Endothelial cell of umbilical vein (primary cell): ENCODE measurements around the gene CPSF3. TPM values are rescaled to one million over a fixed set of nuclear protein-coding genes. Genes with fewer than 3 reads are reported as not detected.

Experiments
- BruUV-seq: library from RNA; stranded (reverse); fragments of 400-500 nt; replicated peaks from 2 replicates; lab custom pipeline; 2021; lab: Mats Ljungman, UMichigan
- CTCF ChIA-PET: fragments of 300-600, 350-600 bp; sonication (Branson Sonifier 250); formaldehyde crosslinking; loops from one replicate; lab custom pipeline; 2021; ENCODE audit warnings: antibody characterized with exemption, inconsistent platforms; lab: Charles Lee
- POLR2A ChIA-PET: fragments of 300-600, 350-600 bp; sonication (Branson Sonifier 250); formaldehyde crosslinking; loops from one replicate; lab custom pipeline; 2021; ENCODE audit warnings: antibody characterized with exemption, inconsistent platforms; lab: Charles Lee
- DNase-seq: peaks from one replicate; pipeline ENCODE4 v3.0.0-alpha.2; 2011; ENCODE audit warnings: low read depth, low spot score
- FAIRE-seq: peaks from 2 replicates; lab custom pipeline; 2011; peaks lifted over from hg19 to GRCh38; lab: Jason Lieb, UNC
- H2AFZ ChIP-seq: 2 replicates; pipeline ENCODE4 v1.6.0; 2012; ENCODE audit warnings: low read depth, low read length, control low read depth, inconsistent platforms
- H3K27ac ChIP-seq: 2 replicates; pipeline ENCODE4 v1.5.1; 2011; ENCODE audit warnings: low read depth, mild to moderate bottlenecking, control low read depth, low read length, moderate library complexity; ENCODE audit not compliant: insufficient read depth
- H3K27me3 ChIP-seq, 2 experiments: 2 replicates each; pipeline versions ENCODE4 v1.6.0 to v1.6.1; 2011; ENCODE audit warnings: low read length in 2 of 2, mixed read lengths in 1 of 2; ENCODE audit not compliant: control insufficient read depth in 2 of 2, insufficient read depth in 2 of 2
- H3K36me3 ChIP-seq, 2 experiments: 2 replicates in 1 of 2; 3 replicates in 1 of 2; pipeline ENCODE4 v1.5.1; 2011; ENCODE audit warnings: low read length in 2 of 2, mild to moderate bottlenecking in 1 of 2, moderate library complexity in 1 of 2; ENCODE audit not compliant: control insufficient read depth in 2 of 2, insufficient read depth in 2 of 2; ENCODE audit errors: extremely low read depth in 1 of 2
- H3K4me1 ChIP-seq: 3 replicates; pipeline ENCODE4 v1.5.1; 2011; ENCODE audit warnings: mild to moderate bottlenecking, low read length; ENCODE audit not compliant: control insufficient read depth, insufficient read depth; ENCODE audit errors: extremely low read depth
- H3K4me2 ChIP-seq: 2 replicates; pipeline ENCODE4 v1.6.1; 2011; ENCODE audit warnings: low read length, control low read depth, mixed read lengths; ENCODE audit not compliant: insufficient read depth
- H3K4me3 ChIP-seq, 3 experiments: fragments of 200-600 bp in 1 of 3; sonication (generic), shearing (Covaris generic) in 1 of 3; replicated peaks in 1 of 3; 2 replicates each; pipeline ENCODE4 v1.5.1; 2011 to 2016; ENCODE audit warnings: control low read depth in 3 of 3, low read length in 3 of 3, mild to moderate bottlenecking in 2 of 3, inconsistent platforms in 1 of 3, low read depth in 1 of 3, moderate library complexity in 1 of 3; ENCODE audit not compliant: insufficient read depth in 1 of 3
- H3K79me2 ChIP-seq: 2 replicates; pipeline ENCODE4 v1.6.0; 2012; ENCODE audit warnings: low read length, inconsistent platforms; ENCODE audit not compliant: control insufficient read depth, insufficient read depth
- H3K9ac ChIP-seq: replicated peaks from 2 replicates; pipeline ENCODE3; 2011; ENCODE audit warnings: low read length, control low read depth; ENCODE audit not compliant: insufficient read depth; ENCODE audit errors: extremely low read depth
- H3K9me1 ChIP-seq: replicated peaks from 3 replicates; pipeline ENCODE4 v1.6.0; 2011; ENCODE audit warnings: mild to moderate bottlenecking, low read length; ENCODE audit not compliant: control insufficient read depth, insufficient read depth; ENCODE audit errors: extremely low read depth
- H3K9me3 ChIP-seq: replicated peaks from 2 replicates; pipeline ENCODE4 v1.5.1; 2012; ENCODE audit warnings: low read length, inconsistent platforms; ENCODE audit not compliant: control insufficient read depth, insufficient read depth
- H4K20me1 ChIP-seq: replicated peaks from 2 replicates; pipeline ENCODE3; 2011; ENCODE audit warnings: mild to moderate bottlenecking, low read length; ENCODE audit not compliant: control insufficient read depth, insufficient read depth; ENCODE audit errors: extremely low read depth
- EZH2 ChIP-seq: IDR thresholded peaks from 2 replicates; pipeline ENCODE4 v1.6.1; 2012; ENCODE audit warnings: borderline replicate concordance, low read depth, mild to moderate bottlenecking, moderate library complexity, low read length, inconsistent platforms; ENCODE audit not compliant: severe bottlenecking
- FOS ChIP-seq: IDR thresholded peaks from 2 replicates; pipeline ENCODE4 v1.6.1; 2011; ENCODE audit warnings: mild to moderate bottlenecking, low read length, moderate library complexity, borderline replicate concordance; ENCODE audit not compliant: insufficient read depth
- GATA2 ChIP-seq: IDR thresholded peaks from 2 replicates; pipeline ENCODE4 v1.7.0; 2011; ENCODE audit warnings: low read depth, mild to moderate bottlenecking, moderate library complexity, mixed read lengths, low read length; ENCODE audit not compliant: insufficient read length, insufficient read depth
- JUN ChIP-seq: IDR thresholded peaks from 2 replicates; pipeline ENCODE4 v1.6.1; 2011; ENCODE audit warnings: borderline replicate concordance, low read depth; ENCODE audit not compliant: insufficient read length, insufficient read depth
- MYC ChIP-seq: IDR thresholded peaks from one replicate; pipeline ENCODE4 v1.6.1; 2011; ENCODE audit warnings: mild to moderate bottlenecking, low read depth, low read length
- POLR2A ChIP-seq: IDR thresholded peaks from 2 replicates; pipeline ENCODE4 v1.6.1; 2012; ENCODE audit warnings: low read depth, mild to moderate bottlenecking, control low read depth, low read length
- POLR2AphosphoS5 ChIP-seq: IDR thresholded peaks from 2 replicates; pipeline ENCODE4 v1.6.1; 2012; ENCODE audit warnings: low read depth, mild to moderate bottlenecking, control low read depth, low read length, moderate library complexity; ENCODE audit not compliant: insufficient read depth
- dilution Hi-C: fragments of 300-500 bp; cut with MboI; formaldehyde crosslinking; loops from one replicate; pipeline ENCODE4 v1.15.0; 2019; ENCODE audit warnings: low sequenced_read_pairs; ENCODE audit not compliant: extremely low pct_ligation_motif_present
- intact Hi-C: fragments of 100-400 bp; cut with micrococcal nuclease; formaldehyde crosslinking; loops from one replicate; pipeline ENCODE4 v1.10.0; 2022
- polyA plus RNA-seq, 4 experiments: library from polyadenylated mRNA; depleted of rRNA in 3 of 4; stranded (reverse) in 3 of 4; unstranded in 1 of 4; fragments of >200 nt; gene quantifications; 2 replicates each; pipeline versions ENCODE4 v1.2.1 to v1.2.3, GENCODE V29; 2011 to 2012; ENCODE audit warnings: missing spikeins in 1 of 4
- total RNA-seq: library from RNA; stranded (reverse); gene quantifications from 2 replicates; pipeline ENCODE4 v1.2.3, GENCODE V29; 2021
- TF ChIP-seq, protein P1 (sequence below): IDR thresholded peaks from 2 replicates; pipeline ENCODE4 v1.6.1; 2011; ENCODE audit not compliant: insufficient read depth, insufficient read length
- TF ChIP-seq, protein P2 (sequence below), 2 donors: IDR thresholded peaks; 1 replicate in 1 of 2; 2 replicates in 1 of 2; pipeline ENCODE4 v1.5.1; 2011; ENCODE audit warnings: low read length in 2 of 2, mild to moderate bottlenecking in 2 of 2, moderate library complexity in 2 of 2, control low read depth in 1 of 2, inconsistent platforms in 1 of 2, low read depth in 1 of 2; ENCODE audit not compliant: insufficient read depth in 1 of 2; ENCODE audit errors: extremely low read depth in 1 of 2

CPSF3 gene
- total and polyA plus RNA-seq, 2 donors (not counting 3 experiments of a cell fraction or from before 2014, with no cell fraction given) = 13.7 to 35.6 TPM

DNA sequence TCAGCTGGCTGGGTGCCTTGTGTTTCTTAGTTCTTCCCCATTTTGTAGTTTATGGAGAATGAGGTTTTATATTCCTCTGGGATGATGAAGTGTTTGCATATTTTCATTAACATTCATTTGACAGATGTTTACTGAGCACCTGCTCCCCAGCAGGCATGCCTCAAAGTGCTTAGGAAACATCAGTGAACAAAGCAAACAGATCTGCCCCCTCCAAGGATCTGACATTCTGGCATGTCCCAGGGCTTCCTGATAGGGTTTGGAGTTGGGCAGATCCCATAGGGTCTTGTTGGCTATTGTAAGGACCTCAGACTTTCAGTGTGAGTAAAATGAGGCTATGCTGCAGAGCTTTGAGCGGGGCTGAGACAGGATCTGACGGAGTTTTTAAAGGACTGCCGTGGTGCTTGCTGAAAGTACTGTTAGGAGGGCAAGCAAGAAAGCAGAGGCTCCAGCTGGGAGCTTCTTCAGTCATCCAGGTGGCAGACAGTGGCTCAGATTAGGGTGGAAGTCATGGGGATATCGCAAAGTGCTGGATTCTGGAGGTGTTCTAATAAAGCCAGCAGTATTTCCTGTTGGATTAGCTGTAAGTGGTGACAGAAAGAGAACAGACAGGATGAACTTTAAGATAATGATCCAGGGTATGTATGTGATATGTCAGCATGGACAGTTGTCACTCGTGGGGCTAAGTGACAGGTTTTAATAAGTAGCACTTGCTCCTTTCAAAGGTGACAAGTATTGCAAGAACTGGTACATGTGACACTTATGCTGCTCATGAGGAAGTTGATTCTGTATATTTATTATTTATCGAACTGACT lies 39.6 kb downstream of the CPSF3 start:
- DNase-seq (no peak), FAIRE-seq (no peak)
- no TSS peak for BruUV-seq
- no peak overlapping the region for H3K27ac ChIP-seq
- H3K36me3 ChIP-seq = peaks cover 0 to 7% of the 10 kb centered on the region in 2 experiments
- TF ChIP-seq MYC (no peak), POLR2A (no peak), FOS (no peak), JUN (no peak), EZH2 (no peak), GATA2 (no peak), POLR2AphosphoS5 (no peak)
- TF ChIP-seq, protein P1, sequence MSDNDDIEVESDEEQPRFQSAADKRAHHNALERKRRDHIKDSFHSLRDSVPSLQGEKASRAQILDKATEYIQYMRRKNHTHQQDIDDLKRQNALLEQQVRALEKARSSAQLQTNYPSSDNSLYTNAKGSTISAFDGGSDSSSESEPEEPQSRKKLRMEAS = no peak
- TF ChIP-seq, protein P2, sequence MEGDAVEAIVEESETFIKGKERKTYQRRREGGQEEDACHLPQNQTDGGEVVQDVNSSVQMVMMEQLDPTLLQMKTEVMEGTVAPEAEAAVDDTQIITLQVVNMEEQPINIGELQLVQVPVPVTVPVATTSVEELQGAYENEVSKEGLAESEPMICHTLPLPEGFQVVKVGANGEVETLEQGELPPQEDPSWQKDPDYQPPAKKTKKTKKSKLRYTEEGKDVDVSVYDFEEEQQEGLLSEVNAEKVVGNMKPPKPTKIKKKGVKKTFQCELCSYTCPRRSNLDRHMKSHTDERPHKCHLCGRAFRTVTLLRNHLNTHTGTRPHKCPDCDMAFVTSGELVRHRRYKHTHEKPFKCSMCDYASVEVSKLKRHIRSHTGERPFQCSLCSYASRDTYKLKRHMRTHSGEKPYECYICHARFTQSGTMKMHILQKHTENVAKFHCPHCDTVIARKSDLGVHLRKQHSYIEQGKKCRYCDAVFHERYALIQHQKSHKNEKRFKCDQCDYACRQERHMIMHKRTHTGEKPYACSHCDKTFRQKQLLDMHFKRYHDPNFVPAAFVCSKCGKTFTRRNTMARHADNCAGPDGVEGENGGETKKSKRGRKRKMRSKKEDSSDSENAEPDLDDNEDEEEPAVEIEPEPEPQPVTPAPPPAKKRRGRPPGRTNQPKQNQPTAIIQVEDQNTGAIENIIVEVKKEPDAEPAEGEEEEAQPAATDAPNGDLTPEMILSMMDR (IDR thresholded peaks at IDR 0.05; ENCODE audit: extremely low read depth in 1 of 2, insufficient read depth in 1 of 2, low read depth in 1 of 2, low read length in 2 of 2) = no peak
- H4K20me1 ChIP-seq = no peaks in the 10 kb centered on the region
- H2AFZ ChIP-seq = no peak overlapping the region
- intact Hi-C loops (no loop called here), dilution Hi-C loops (no loop called here)
- no peak overlapping the region for H3K4me2 ChIP-seq
- ChIA-PET CTCF (interaction anchor here (1.2 kb wide), 1 partner anchor 15 kb away, joined by 3 read pairs; no protein-coding TSS in a partner anchor), POLR2A (no interaction called here)
- no peak overlapping the region for H3K9ac ChIP-seq
- H3K27me3 ChIP-seq = no peaks in the 10 kb centered on the region
- H3K9me1 ChIP-seq = no peaks in the 10 kb centered on the region
- no peak overlapping the region for H3K4me3 ChIP-seq
- no peaks in the 10 kb centered on the region for H3K4me1 ChIP-seq
- no peaks in the 10 kb centered on the region for H3K79me2 ChIP-seq
- H3K9me3 ChIP-seq = no peaks in the 10 kb centered on the region
